ENCODE data around the gene IL2RA.

GRCh38 chr10:5999440-6000165, 62.6 kb downstream of the IL2RA start:
- TF ChIP-seq CTCF (IDR thresholded peaks at IDR 0.05) (no peak), EP300 (IDR thresholded peaks at IDR 0.05) (no peak)
